HG02840 (cell line): ENCODE data around the gene BTN3A1.
"Not testable (repeated sequence)": the region's sequence is repeated elsewhere in the genome, so short reads cannot be mapped to it uniquely, and the experiment has no call there.

Experiments
- ATAC-seq: cut with Tn5 transposase; IDR thresholded peaks from one replicate; pipeline ENCODE4 v1.9.1; 2021; ENCODE audit warnings: mild to moderate bottlenecking, moderate library complexity, moderate number of reproducible peaks; ENCODE audit not compliant: unreplicated experiment, low FRiP score

Gene BTN3A1

GRCh38 chr6:26437550-26437949 lies 35.5 kb downstream of the BTN3A1 start:
- ATAC-seq, result no peak

- ATAC-seq, result no peak
Observed at GRCh38 chr6:26438000-26438399, 35.9 kb downstream of the BTN3A1 start.

- no peak for ATAC-seq
Observed at GRCh38 chr6:26439151-26440125, 37.4 kb downstream of the BTN3A1 start.

GRCh38 chr6:26440977-26441358 lies 38.9 kb downstream of the BTN3A1 start:
- no peak for ATAC-seq

- ATAC-seq, result no peak
Observed at GRCh38 chr6:26441977-26442376, 39.9 kb downstream of the BTN3A1 start.

- ATAC-seq, result peak; percentile 68
Observed at GRCh38 chr6:26445934-26446667, 44.0 kb downstream of the BTN3A1 start.

GRCh38 chr6:26447257-26447656 lies 45.2 kb downstream of the BTN3A1 start:
- ATAC-seq, result no peak

- ATAC-seq, result no peak
Observed at GRCh38 chr6:26450240-26450639, 48.2 kb downstream of the BTN3A1 start.

- ATAC-seq, result no peak
Observed at GRCh38 chr6:26452631-26453235, 50.7 kb downstream of the BTN3A1 start.

GRCh38 chr6:26454631-26455030 lies 52.6 kb downstream of the BTN3A1 start:
- ATAC-seq, result no peak

GRCh38 chr6:26455357-26455970 lies 53.4 kb downstream of the BTN3A1 start:
- no peak for ATAC-seq

GRCh38 chr6:26457264-26457805 lies 55.3 kb downstream of the BTN3A1 start:
- ATAC-seq, result no peak

GRCh38 chr6:26457806-26458688 lies 56.0 kb downstream of the BTN3A1 start, which contains the start of gene BTN2A1:
TSS of gene BTN2A1 (plus strand) at chr6:26457955. CDS start at chr6:26458637, 682 bp downstream.
- peak; percentile 97 for ATAC-seq

- ATAC-seq, result no peak
Observed at GRCh38 chr6:26459023-26459810, 57.1 kb downstream of the BTN3A1 start.

GRCh38 chr6:26461353-26461752 lies 59.3 kb downstream of the BTN3A1 start:
- ATAC-seq, result not testable (repeated sequence)

GRCh38 chr6:26464014-26464413 lies 61.9 kb downstream of the BTN3A1 start:
- no peak for ATAC-seq

- ATAC-seq, result no peak
Observed at GRCh38 chr6:26464416-26465131, 62.5 kb downstream of the BTN3A1 start.
